ENCODE data around the gene RHBDD2. TPM values are rescaled to one million over a fixed set of nuclear protein-coding genes. Genes with fewer than 3 reads are reported as not detected.
"Not testable (repeated sequence)": the region's sequence is repeated elsewhere in the genome, so short reads cannot be mapped to it uniquely, and the experiment has no call there.

RHBDD2 gene
- total RNA-seq, 1 donor from 2014 or later: 34.1 TPM

DNA sequence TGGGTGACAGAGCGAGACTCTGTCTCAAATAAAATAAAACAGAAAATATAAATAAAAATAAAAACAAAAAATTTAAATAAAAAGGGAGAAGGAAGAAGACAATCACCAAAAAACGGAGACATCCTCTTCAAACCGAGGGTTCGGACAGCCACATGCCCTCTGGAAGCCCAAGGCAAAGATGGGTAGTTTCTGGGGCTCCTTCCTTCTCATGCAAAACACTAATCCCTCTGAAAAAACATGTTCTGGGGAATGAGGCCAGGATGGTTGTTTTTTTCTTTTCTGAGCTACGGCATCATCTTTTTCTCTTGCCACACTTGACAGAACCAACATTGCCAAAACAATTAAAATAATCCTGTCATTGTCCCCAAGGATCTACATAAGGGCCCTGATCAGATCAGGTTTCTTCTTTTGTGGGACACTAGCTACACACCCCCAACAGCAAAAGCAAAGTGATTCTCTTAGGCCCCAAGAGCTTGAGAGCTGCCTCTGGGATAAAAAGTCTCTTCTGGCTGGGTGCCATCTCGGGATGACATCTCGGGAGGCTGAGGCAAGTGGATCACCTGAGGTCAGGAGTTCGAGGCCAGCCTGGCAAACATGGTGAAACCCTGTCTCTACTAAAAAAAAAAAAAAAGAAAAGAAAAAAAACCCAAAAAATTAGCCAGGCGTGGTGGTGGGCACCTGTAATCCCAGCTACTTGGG is 21.9 kb downstream of the RHBDD2 start:
- no peak for TF ChIP-seq POLR2AphosphoS5 (IDR thresholded peaks at IDR 0.05; ENCODE audit: insufficient read depth in 1 of 2, low read depth in 1 of 2)
- TF ChIP-seq, protein P1, sequence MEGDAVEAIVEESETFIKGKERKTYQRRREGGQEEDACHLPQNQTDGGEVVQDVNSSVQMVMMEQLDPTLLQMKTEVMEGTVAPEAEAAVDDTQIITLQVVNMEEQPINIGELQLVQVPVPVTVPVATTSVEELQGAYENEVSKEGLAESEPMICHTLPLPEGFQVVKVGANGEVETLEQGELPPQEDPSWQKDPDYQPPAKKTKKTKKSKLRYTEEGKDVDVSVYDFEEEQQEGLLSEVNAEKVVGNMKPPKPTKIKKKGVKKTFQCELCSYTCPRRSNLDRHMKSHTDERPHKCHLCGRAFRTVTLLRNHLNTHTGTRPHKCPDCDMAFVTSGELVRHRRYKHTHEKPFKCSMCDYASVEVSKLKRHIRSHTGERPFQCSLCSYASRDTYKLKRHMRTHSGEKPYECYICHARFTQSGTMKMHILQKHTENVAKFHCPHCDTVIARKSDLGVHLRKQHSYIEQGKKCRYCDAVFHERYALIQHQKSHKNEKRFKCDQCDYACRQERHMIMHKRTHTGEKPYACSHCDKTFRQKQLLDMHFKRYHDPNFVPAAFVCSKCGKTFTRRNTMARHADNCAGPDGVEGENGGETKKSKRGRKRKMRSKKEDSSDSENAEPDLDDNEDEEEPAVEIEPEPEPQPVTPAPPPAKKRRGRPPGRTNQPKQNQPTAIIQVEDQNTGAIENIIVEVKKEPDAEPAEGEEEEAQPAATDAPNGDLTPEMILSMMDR (IDR thresholded peaks at IDR 0.05): no peak
- TF ChIP-seq POLR2A (IDR thresholded peaks at IDR 0.05): no peak
- Histone ChIP-seq H3K36me3 (no peaks in the 10 kb centered on the region), H3K4me3 (no peak overlapping the region), H3K27me3 (no peaks in the 10 kb centered on the region), H3K4me1 (peaks cover 5% of the 10 kb centered on the region), H3K9me3 (no peaks in the 10 kb centered on the region), H3K27ac (no peak overlapping the region)
- intact Hi-C loops (cut with DNase I): no loop called here
- no peak for DNase-seq (ENCODE audit: extremely low spot score in 2 of 2)

DNA sequence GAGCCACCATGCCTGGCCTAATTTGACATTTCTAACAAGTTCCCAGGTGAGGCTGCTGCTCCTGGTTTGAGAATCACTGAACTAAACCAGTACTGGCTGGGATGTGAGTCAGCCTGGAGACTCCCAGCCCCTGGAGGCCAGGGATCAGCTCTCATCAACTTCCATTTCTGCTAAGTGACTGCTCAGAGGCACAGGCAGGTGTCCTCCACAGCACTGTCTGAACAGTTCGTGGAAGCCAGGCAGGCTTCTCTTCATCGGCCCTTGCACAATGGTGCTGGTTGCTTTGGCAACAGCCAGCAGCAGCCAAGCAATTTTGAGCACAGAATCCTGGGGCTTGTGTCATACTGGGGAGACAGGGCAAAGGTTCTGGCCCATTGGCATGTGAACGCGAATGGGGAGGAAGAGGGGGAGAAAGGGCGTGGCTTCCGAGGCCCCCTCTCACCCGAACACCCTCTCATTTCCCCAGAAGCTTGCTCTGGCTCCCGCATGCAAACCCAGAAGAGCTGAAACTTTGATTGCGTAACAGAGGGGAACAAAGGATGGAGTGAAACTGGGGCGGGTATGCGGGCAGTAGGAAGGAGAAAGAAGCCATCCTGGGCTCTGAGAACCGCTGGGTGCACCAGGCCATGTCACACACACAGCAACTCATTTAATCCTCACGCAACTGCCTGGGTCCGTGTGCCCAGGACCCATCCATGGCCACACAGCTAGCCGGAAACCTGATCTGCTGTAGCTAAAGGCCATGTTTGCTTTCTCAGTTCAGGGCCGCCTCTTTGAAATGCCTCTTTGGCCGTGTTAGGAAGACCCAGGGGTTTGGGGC is 27.2 kb downstream of the RHBDD2 start:
- TF ChIP-seq, protein P1 (IDR thresholded peaks at IDR 0.05): no peak
- TF ChIP-seq POLR2A (IDR thresholded peaks at IDR 0.05) (no peak), POLR2AphosphoS5 (IDR thresholded peaks at IDR 0.05; ENCODE audit: insufficient read depth in 1 of 2, low read depth in 1 of 2) (peak in 1 of 2 donors; percentile 80)
- Histone ChIP-seq H3K27ac (peak overlapping the region; percentile 57), H3K36me3 (no peaks in the 10 kb centered on the region), H3K4me3 (no peak overlapping the region), H3K4me1 (peaks cover 5% of the 10 kb centered on the region), H3K9me3 (no peaks in the 10 kb centered on the region), H3K27me3 (no peaks in the 10 kb centered on the region)
- DNase-seq (ENCODE audit: extremely low spot score in 2 of 2): peak in 1 of 2 donors; percentile 94
- intact Hi-C loops (cut with DNase I): loop anchor here (2.0 kb wide), 1 partner anchor 89 kb away; the partner anchor contains the start of gene TMEM120A

DNA sequence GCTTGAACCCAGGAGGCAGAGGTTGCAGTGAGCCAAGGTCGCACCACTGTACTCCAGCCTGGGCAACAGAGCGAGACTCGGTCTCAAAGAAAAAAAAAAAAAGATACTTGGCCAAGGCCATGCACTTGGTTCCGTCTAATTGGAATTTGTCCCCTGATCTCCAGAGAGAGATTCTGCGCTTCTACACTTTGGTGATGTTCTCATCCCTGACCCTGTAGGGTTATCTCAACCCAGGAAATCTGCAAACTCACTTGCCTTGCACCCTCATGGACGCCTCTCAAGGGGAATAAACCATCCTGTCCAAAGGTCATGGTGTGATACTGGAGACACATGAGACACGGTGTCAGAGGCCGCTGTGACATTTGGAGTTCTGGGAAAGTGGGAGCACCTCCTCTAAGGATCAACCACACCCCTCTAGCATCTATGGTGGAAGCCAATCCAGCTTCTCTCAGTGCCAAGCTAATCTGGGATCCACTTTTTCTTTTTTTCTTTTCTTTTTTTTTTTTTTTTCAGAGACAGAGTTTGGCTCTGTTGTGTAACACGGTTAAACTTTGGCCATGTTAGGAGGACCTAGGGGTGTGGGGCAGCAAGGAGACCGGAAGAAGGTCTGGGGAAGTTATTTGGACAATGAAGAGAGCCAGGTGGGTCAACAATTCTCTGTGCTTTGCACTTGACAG is 28.3 kb downstream of the RHBDD2 start:
- Histone ChIP-seq H3K27me3 (no peaks in the 10 kb centered on the region), H3K9me3 (no peaks in the 10 kb centered on the region), H3K4me3 (no peak overlapping the region), H3K4me1 (peaks cover 5% of the 10 kb centered on the region), H3K36me3 (no peaks in the 10 kb centered on the region), H3K27ac (no peak overlapping the region)
- intact Hi-C loops (cut with DNase I): loop anchor here (2.0 kb wide), 1 partner anchor 88 kb away; the partner anchor contains the start of gene TMEM120A
- TF ChIP-seq, protein P1 (IDR thresholded peaks at IDR 0.05): no peak
- TF ChIP-seq POLR2A (IDR thresholded peaks at IDR 0.05): no peak
- no peak for DNase-seq (ENCODE audit: extremely low spot score in 2 of 2)

DNA sequence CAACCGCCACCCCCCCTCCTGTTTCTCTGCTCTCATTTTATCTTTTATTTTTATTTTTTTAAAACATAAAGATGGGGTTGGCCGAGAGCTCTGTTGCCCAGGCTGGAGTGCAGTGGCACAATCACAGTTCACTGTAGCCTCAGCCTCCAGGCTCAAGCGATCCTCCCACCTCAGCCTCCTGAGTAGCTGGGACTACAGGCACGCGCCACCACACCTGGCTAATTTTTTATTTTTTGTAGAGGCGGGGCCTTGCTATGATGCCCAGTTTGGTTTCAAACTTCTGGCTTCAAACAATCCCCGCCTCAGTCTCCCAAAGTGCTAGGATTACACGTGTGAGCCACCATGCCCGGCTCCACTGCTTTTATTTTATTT is 28.8 kb downstream of the RHBDD2 start:
- intact Hi-C loops (cut with DNase I): loop anchor here (2.0 kb wide), 1 partner anchor 87 kb away; the partner anchor contains the start of gene TMEM120A
- not testable (repeated sequence) for H3K4me1 ChIP-seq; H3K9me3 ChIP-seq; H3K4me3 ChIP-seq; DNase-seq (ENCODE audit: extremely low spot score in 2 of 2); H3K27me3 ChIP-seq; H3K36me3 ChIP-seq; H3K27ac ChIP-seq

DNA sequence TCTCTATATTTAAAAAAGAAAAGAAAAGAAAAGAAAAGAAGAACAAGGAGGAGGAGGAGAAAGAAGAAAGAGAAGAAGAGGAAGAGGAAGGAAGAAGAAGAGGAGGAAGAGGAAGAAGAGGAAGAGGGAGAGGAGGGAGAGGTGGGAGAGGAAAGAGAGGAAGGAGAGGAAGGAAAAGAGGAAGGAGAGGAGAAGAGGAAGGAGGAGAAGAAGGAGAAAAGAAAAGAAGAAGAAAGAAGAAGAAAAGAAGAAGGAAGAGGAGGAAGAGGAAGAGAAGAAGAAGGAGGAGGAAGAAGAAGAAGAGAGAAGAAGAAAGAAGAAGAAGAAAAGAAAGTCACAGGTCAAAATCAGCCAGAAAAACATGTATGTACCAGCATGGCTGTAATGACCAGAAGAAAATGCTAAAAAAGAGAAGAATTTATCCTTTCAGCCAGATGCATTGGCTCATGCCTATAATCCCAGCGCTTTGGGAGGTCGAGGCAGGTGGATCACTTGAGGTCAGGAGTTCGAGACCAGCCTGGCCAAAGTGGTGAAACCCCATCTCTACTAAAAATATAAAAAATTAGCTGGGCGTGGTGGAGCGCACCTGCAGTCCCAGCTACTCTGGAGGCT is 30.8 kb downstream of the RHBDD2 start:
- Histone ChIP-seq H3K4me1 (peaks cover 13% of the 10 kb centered on the region), H3K4me3 (no peak overlapping the region), H3K9me3 (no peaks in the 10 kb centered on the region), H3K27me3 (no peaks in the 10 kb centered on the region), H3K36me3 (no peaks in the 10 kb centered on the region), H3K27ac (no peak overlapping the region)
- intact Hi-C loops (cut with DNase I): no loop called here
- no peak for DNase-seq (ENCODE audit: extremely low spot score in 2 of 2)
- TF ChIP-seq POLR2AphosphoS5 (IDR thresholded peaks at IDR 0.05; ENCODE audit: insufficient read depth in 1 of 2, low read depth in 1 of 2): no peak
- TF ChIP-seq POLR2A (IDR thresholded peaks at IDR 0.05): no peak
- TF ChIP-seq, protein P1 (IDR thresholded peaks at IDR 0.05): no peak

DNA sequence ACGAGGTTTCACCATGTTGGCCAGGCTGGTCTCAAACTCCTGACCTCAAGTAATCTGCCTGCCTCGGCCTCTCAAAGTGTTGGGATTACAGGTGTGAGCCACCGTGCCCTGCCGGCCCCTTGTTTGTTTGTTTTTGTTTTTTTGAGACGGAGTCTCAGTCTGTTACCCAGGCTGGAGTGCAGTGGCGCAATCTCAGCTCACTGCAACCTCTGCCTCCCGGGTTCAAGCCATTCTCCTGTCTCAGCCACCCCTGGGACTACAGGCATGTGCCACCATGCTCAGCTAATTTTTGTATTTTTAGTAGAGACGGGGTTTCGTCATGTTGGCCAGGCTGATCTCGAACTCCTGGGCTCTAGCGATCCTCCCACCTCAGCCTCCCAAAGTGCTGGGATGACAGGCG is 32.4 kb downstream of the RHBDD2 start:
- H3K27ac ChIP-seq; H3K27me3 ChIP-seq; DNase-seq (ENCODE audit: extremely low spot score in 2 of 2); H3K36me3 ChIP-seq; H3K4me3 ChIP-seq; intact Hi-C loops (cut with DNase I); H3K9me3 ChIP-seq: not testable (repeated sequence)
- peaks cover 13% of the 10 kb centered on the region for H3K4me1 ChIP-seq

Measured in vagina (tissue), 2 donors.